Measurements from ENCODE around the gene C10orf62.

Gene C10orf62

DNA sequence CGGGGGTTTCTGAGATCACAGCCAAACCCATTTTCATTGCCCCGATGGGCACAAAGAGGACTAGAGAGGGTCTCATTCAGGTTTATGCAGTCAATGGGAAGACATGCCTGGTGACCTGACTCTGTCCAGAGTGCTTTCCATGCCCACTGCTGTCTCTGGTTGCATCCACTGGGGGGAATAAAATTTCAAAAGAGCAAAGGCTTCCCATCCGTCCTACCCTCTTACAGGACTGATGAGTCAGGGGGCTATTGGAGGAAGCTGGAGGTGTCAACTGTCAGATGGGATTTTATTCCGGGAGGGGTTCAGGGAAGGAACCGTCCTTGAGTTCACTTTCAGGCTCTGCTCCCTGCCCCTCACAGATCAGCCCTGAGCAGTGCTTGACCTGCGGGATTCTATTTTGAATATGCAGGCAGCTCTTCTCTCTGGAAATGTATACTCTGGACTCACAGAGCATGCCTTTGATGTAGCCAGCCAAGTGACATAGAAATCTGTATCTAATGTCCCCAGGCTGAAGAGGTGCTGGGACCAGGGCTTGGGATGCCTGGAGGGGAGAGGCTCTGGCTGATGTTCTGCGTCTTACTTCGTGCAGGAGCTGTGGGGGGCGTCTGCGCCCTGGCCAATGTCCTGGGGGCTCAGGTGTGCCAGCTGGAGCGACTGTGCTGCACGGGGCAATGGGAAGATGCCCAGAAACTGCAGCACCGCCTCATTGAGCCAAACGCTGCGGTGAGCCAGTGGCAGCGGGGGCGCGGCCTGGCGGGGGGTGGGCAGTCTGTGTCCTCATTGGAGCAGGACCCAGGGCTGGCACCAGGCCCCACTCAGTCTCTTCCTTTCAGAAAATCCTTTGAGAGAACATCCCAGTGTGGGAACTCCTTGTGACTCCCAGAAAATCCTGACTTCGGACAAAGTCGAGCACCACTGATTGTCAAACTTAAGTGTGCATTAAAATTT is 12.0 kb downstream of the C10orf62 start:
- TF ChIP-seq, protein P1, sequence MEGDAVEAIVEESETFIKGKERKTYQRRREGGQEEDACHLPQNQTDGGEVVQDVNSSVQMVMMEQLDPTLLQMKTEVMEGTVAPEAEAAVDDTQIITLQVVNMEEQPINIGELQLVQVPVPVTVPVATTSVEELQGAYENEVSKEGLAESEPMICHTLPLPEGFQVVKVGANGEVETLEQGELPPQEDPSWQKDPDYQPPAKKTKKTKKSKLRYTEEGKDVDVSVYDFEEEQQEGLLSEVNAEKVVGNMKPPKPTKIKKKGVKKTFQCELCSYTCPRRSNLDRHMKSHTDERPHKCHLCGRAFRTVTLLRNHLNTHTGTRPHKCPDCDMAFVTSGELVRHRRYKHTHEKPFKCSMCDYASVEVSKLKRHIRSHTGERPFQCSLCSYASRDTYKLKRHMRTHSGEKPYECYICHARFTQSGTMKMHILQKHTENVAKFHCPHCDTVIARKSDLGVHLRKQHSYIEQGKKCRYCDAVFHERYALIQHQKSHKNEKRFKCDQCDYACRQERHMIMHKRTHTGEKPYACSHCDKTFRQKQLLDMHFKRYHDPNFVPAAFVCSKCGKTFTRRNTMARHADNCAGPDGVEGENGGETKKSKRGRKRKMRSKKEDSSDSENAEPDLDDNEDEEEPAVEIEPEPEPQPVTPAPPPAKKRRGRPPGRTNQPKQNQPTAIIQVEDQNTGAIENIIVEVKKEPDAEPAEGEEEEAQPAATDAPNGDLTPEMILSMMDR (IDR thresholded peaks at IDR 0.05; ENCODE audit: extremely low read depth, insufficient read depth, missing control alignments): no peak
- in situ Hi-C loops (cut with MboI; ENCODE audit: low pct_unique_long_range_greater_than_20kb, low sequenced_read_pairs, unreplicated experiment): no loop called here
- DNase-seq (ENCODE audit: low spot score): no peak

DNA sequence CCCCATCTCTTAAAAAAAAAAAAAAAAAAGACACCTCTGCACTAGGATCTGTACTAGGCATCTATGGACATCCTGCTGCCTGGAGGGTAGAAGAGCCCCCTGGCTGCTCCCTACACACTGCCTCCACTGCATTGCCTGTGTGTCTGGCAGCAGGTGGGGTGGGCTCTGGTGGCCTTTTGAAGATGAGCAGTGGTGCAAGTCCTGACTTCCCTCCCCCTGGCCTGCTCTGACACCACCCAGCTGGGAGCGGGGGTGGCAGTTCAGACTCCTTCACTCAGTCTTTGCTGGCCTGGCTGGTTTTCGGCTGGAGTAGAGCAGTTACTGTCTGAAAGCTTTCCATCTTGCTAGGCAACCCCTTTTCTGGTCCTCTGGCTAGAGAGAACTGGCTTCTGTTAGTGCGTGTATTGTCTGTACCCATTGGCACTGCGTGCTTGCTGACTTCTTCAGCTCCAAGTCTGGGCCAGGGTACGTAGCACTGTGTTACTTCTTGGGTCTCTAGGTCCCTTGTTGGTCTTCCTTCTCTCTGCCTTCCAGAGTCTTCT is 17.6 kb downstream of the C10orf62 start:
- in situ Hi-C loops (cut with MboI; ENCODE audit: low pct_unique_long_range_greater_than_20kb, low sequenced_read_pairs, unreplicated experiment): no loop called here
- no peak for DNase-seq (ENCODE audit: low spot score)
- TF ChIP-seq, protein P1 (IDR thresholded peaks at IDR 0.05; ENCODE audit: extremely low read depth, insufficient read depth, missing control alignments): no peak

DNA sequence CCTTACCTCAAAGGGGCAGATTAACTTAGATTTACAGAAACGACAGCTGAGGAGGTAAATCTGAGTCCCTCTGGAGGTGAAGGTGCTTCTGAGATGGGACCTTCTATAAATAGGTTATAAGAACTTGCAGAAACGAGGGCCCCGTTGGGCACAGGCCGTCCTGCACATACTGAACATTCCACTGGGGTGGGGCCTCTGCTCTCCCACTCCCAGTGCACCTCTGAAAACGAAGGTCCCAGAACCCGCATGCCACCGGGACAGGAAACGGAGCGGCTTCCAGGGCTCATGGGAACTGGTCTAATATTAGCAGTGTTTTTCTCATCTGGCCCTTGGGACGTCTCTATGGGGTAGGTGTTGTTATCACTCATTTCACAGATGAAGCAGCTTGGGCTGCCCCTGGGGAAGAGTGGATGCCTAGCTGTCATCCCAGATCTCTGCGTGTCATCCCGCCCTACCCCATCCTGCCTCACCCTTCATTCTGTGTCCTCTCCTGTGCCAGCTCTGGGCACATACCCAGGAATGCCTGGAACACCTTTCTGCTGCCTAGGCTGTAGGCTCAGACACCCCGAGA is 19.6 kb downstream of the C10orf62 start:
- TF ChIP-seq, protein P1 (IDR thresholded peaks at IDR 0.05; ENCODE audit: extremely low read depth, insufficient read depth, missing control alignments): no peak
- in situ Hi-C loops (cut with MboI; ENCODE audit: low pct_unique_long_range_greater_than_20kb, low sequenced_read_pairs, unreplicated experiment): no loop called here
- no peak for DNase-seq (ENCODE audit: low spot score)

DNA sequence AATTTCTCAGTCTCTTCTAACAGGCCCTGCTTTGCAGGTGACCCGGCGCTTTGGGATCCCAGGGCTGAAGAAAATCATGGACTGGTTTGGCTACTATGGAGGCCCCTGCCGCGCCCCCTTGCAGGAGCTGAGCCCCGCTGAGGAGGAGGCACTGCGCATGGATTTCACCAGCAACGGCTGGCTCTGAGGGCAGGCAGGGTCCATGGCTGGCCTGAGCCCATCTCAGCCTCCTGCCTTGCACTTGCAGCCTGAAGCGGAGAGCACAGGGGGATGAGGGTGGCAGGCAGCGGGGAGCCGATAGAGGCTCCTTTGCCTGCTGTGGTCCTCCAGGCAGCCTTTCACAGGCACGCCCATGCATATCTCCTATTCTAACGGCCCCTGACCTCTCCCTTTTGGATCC is 22.0 kb downstream of the C10orf62 start:
- TF ChIP-seq, protein P1 (IDR thresholded peaks at IDR 0.05; ENCODE audit: extremely low read depth, insufficient read depth, missing control alignments): no peak
- in situ Hi-C loops (cut with MboI; ENCODE audit: low pct_unique_long_range_greater_than_20kb, low sequenced_read_pairs, unreplicated experiment): no loop called here
- DNase-seq (ENCODE audit: low spot score): no peak

DNA sequence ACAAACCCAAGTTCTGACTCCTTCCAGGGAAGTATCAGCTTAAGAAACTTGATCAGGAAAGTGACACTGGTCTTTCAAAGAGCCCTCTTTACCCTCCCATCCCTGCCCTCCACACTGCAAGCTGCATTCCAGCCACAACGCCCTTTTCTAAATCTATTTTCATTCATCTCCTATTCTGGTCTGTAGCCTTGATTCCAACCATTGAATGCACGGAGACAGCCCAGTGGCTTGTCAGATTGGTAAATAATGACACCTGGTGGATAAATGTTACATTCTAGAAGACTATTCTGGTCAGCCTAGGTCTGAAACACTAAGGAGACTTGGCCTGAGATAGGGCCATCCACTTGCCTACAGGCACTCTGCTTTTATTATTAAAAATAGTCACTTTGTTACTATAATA is 22.9 kb downstream of the C10orf62 start:
- in situ Hi-C loops (cut with MboI; ENCODE audit: low pct_unique_long_range_greater_than_20kb, low sequenced_read_pairs, unreplicated experiment): no loop called here
- DNase-seq (ENCODE audit: low spot score): peak; percentile 49
- TF ChIP-seq, protein P1 (IDR thresholded peaks at IDR 0.05; ENCODE audit: extremely low read depth, insufficient read depth, missing control alignments): peak; percentile 23

DNA sequence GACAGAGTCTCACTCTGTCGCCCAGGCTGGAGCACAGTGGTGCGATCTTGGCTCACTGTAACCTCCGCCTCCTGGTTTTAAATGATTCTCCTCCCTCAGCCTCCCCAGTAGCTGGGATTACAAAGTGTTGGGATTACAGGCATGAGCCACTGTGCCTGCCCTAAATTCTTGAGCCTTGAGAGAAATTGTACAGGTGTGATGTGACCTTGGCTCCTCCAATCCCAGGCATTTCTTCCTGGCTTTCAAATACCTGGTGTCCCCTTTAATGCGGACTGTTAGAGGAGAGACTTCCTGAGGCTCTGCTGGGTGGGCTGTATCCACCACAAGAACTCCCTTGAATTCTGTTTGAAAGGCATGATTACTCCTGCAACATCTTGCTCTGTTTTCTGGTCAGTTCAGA is 28.8 kb downstream of the C10orf62 start:
- TF ChIP-seq, protein P1 (IDR thresholded peaks at IDR 0.05; ENCODE audit: extremely low read depth, insufficient read depth, missing control alignments): no peak
- in situ Hi-C loops (cut with MboI; ENCODE audit: low pct_unique_long_range_greater_than_20kb, low sequenced_read_pairs, unreplicated experiment): no loop called here
- DNase-seq (ENCODE audit: low spot score): no peak
